K562 (cell line): Measurements from ENCODE around the gene TRIM27. TPM values are rescaled to one million over a fixed set of nuclear protein-coding genes. Genes with fewer than 3 reads are reported as not detected.

Experiments
- DMBX1 ChIP-seq: fragments of 250-450 bp; sonication (Bioruptor Pico); IDR thresholded peaks from 2 replicates; pipeline ENCODE4 v1.8.0; 2022; ENCODE audit warnings: inconsistent platforms, mild to moderate bottlenecking, moderate library complexity, borderline replicate concordance
- RFX7 ChIP-seq: fragments of 250-450 bp; sonication (Bioruptor Pico); IDR thresholded peaks from 2 replicates; pipeline ENCODE4 v1.5.1; 2021; ENCODE audit warnings: mild to moderate bottlenecking
- ZNF311 ChIP-seq: fragments of 250-450 bp; sonication (Bioruptor Pico); IDR thresholded peaks from 2 replicates; pipeline ENCODE4 v1.4.0; 2020; ENCODE audit warnings: mild to moderate bottlenecking, moderate library complexity
- ZNF431 ChIP-seq: sonication (generic); formaldehyde crosslinking; IDR thresholded peaks from 2 replicates; pipeline ENCODE4 v1.8.0; 2022; ENCODE audit warnings: mild to moderate bottlenecking, missing genetic modification reagents
- ZZZ3 ChIP-seq: fragments of 450-650 bp; IDR thresholded peaks from 2 replicates; pipeline ENCODE4 v1.6.1; 2016; ENCODE audit warnings: antibody characterized with exemption, mild to moderate bottlenecking, moderate library complexity
- polyA plus RNA-seq, 8 experiments: library from polyadenylated mRNA; depleted of rRNA in 4 of 8; stranded (reverse) in 5 of 8; unstranded in 3 of 8; fragments of >200 nt; fragmentation: Nextera tagmentation in 2 of 8; fragmentation: Illumina TruSeq in 1 of 8; extraction: Ambion mirVana in 2 of 8; extraction: Trizol in 1 of 8; gene quantifications; 2 replicates each; pipeline versions ENCODE4 v1.2.1 to v1.2.3, GENCODE V29; 2011 to 2014; ENCODE audit warnings: inconsistent platforms in 1 of 8, missing spikeins in 1 of 8
- total RNA-seq, 7 experiments: library from RNA; depleted of rRNA in 6 of 7; stranded (reverse); fragments of >200 nt in 6 of 7; fragmentation: Illumina TruSeq in 2 of 7; extraction: Trizol in 2 of 7; gene quantifications; 2 replicates each; pipeline versions ENCODE4 v1.2.1 to v1.2.3, GENCODE V29; 2011 to 2021; ENCODE audit warnings: low replicate concordance in 1 of 7
- TF ChIP-seq, protein P1 (sequence below): fragments of 200-600 bp; sonication (generic); IDR thresholded peaks from one replicate; pipeline ENCODE4 v1.6.1; 2012; ENCODE audit warnings: mild to moderate bottlenecking, low read depth, low read length, inconsistent platforms
- TF ChIP-seq, protein P2 (sequence below), 3 experiments: fragments of 200-800 bp in 1 of 3; sonication (Bioruptor generic) in 1 of 3; sonication (generic) in 1 of 3; formaldehyde crosslinking in 1 of 3; IDR thresholded peaks; 2 replicates each; pipeline versions ENCODE4 v1.6.1 to v1.8.0; 2016 to 2022; ENCODE audit warnings: mild to moderate bottlenecking in 2 of 3, missing compliant biosample characterization in 2 of 3, missing genetic modification characterization in 2 of 3, missing genetic modification reagents in 1 of 3

TRIM27 gene
- total and polyA plus RNA-seq, 9 of the 15 experiments (the other 6 are each of a cell fraction or from before 2014, with no cell fraction given), result 37.7 to 235 (median 122) TPM

- TF ChIP-seq, protein P1, sequence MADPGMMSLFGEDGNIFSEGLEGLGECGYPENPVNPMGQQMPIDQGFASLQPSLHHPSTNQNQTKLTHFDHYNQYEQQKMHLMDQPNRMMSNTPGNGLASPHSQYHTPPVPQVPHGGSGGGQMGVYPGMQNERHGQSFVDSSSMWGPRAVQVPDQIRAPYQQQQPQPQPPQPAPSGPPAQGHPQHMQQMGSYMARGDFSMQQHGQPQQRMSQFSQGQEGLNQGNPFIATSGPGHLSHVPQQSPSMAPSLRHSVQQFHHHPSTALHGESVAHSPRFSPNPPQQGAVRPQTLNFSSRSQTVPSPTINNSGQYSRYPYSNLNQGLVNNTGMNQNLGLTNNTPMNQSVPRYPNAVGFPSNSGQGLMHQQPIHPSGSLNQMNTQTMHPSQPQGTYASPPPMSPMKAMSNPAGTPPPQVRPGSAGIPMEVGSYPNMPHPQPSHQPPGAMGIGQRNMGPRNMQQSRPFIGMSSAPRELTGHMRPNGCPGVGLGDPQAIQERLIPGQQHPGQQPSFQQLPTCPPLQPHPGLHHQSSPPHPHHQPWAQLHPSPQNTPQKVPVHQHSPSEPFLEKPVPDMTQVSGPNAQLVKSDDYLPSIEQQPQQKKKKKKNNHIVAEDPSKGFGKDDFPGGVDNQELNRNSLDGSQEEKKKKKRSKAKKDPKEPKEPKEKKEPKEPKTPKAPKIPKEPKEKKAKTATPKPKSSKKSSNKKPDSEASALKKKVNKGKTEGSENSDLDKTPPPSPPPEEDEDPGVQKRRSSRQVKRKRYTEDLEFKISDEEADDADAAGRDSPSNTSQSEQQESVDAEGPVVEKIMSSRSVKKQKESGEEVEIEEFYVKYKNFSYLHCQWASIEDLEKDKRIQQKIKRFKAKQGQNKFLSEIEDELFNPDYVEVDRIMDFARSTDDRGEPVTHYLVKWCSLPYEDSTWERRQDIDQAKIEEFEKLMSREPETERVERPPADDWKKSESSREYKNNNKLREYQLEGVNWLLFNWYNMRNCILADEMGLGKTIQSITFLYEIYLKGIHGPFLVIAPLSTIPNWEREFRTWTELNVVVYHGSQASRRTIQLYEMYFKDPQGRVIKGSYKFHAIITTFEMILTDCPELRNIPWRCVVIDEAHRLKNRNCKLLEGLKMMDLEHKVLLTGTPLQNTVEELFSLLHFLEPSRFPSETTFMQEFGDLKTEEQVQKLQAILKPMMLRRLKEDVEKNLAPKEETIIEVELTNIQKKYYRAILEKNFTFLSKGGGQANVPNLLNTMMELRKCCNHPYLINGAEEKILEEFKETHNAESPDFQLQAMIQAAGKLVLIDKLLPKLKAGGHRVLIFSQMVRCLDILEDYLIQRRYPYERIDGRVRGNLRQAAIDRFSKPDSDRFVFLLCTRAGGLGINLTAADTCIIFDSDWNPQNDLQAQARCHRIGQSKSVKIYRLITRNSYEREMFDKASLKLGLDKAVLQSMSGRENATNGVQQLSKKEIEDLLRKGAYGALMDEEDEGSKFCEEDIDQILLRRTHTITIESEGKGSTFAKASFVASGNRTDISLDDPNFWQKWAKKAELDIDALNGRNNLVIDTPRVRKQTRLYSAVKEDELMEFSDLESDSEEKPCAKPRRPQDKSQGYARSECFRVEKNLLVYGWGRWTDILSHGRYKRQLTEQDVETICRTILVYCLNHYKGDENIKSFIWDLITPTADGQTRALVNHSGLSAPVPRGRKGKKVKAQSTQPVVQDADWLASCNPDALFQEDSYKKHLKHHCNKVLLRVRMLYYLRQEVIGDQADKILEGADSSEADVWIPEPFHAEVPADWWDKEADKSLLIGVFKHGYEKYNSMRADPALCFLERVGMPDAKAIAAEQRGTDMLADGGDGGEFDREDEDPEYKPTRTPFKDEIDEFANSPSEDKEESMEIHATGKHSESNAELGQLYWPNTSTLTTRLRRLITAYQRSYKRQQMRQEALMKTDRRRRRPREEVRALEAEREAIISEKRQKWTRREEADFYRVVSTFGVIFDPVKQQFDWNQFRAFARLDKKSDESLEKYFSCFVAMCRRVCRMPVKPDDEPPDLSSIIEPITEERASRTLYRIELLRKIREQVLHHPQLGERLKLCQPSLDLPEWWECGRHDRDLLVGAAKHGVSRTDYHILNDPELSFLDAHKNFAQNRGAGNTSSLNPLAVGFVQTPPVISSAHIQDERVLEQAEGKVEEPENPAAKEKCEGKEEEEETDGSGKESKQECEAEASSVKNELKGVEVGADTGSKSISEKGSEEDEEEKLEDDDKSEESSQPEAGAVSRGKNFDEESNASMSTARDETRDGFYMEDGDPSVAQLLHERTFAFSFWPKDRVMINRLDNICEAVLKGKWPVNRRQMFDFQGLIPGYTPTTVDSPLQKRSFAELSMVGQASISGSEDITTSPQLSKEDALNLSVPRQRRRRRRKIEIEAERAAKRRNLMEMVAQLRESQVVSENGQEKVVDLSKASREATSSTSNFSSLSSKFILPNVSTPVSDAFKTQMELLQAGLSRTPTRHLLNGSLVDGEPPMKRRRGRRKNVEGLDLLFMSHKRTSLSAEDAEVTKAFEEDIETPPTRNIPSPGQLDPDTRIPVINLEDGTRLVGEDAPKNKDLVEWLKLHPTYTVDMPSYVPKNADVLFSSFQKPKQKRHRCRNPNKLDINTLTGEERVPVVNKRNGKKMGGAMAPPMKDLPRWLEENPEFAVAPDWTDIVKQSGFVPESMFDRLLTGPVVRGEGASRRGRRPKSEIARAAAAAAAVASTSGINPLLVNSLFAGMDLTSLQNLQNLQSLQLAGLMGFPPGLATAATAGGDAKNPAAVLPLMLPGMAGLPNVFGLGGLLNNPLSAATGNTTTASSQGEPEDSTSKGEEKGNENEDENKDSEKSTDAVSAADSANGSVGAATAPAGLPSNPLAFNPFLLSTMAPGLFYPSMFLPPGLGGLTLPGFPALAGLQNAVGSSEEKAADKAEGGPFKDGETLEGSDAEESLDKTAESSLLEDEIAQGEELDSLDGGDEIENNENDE, result no peak
- TF ChIP-seq ZNF311 (CRISPR knock-in tag), result no peak
- TF ChIP-seq DMBX1 (CRISPR knock-in tag), result no peak
- TF ChIP-seq, protein P2, sequence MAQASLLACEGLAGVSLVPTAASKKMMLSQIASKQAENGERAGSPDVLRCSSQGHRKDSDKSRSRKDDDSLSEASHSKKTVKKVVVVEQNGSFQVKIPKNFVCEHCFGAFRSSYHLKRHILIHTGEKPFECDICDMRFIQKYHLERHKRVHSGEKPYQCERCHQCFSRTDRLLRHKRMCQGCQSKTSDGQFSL (CRISPR knock-in tag; IDR thresholded peaks at IDR 0.05), result no peak
- TF ChIP-seq, protein P2 (tag; IDR thresholded peaks at IDR 0.05), result no peak
- no peak for TF ChIP-seq ZNF431
- TF ChIP-seq RFX7, result no peak
- no peak for TF ChIP-seq ZZZ3
These were observed 42.6 kb downstream of the TRIM27 start (continued) for GRCh38 chr6:28880894-28881780.
